Right kidney (tissue), 9 donors: ENCODE results near the gene SPNS1.
"Not testable (repeated sequence)": the region's sequence is repeated elsewhere in the genome, so short reads cannot be mapped to it uniquely, and the experiment has no call there.

Source experiments
- DNase-seq: peaks from one replicate; pipeline ENCODE4 v3.0.0-alpha.2; 2016
- long read RNA-seq, 8 donors: transcript quantifications; one replicate each; lab custom pipeline, GENCODE V29; 2026

The SPNS1 gene, protein sequence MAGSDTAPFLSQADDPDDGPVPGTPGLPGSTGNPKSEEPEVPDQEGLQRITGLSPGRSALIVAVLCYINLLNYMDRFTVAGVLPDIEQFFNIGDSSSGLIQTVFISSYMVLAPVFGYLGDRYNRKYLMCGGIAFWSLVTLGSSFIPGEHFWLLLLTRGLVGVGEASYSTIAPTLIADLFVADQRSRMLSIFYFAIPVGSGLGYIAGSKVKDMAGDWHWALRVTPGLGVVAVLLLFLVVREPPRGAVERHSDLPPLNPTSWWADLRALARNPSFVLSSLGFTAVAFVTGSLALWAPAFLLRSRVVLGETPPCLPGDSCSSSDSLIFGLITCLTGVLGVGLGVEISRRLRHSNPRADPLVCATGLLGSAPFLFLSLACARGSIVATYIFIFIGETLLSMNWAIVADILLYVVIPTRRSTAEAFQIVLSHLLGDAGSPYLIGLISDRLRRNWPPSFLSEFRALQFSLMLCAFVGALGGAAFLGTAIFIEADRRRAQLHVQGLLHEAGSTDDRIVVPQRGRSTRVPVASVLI
- long read RNA-seq, donor 1, transcript SPNS1-201 (12 exons, 2,208 nt) = major isoform, 10 of 13 reads
- long read RNA-seq, donor 1, partial matches to known transcripts = 0 of 13 reads
- long read RNA-seq, donor 1, other reads (novel, unspliced or antisense) = 0 of 13 reads
- long read RNA-seq, donor 2, transcript SPNS1-201 (12 exons, 2,208 nt) = major isoform, 6 of 11 reads
- long read RNA-seq, donor 2, partial matches to known transcripts = 0 of 11 reads
- long read RNA-seq, donor 2, other reads (novel, unspliced or antisense) = 0 of 11 reads
- long read RNA-seq, donor 3, transcript SPNS1-201 (12 exons, 2,208 nt) = major isoform, 5 of 11 reads
- long read RNA-seq, donor 3, partial matches to known transcripts = 5 of 11 reads
- long read RNA-seq, donor 3, other reads (novel, unspliced or antisense) = 0 of 11 reads
- long read RNA-seq, donor 4, transcript SPNS1-201 (12 exons, 2,208 nt) = major isoform, 9 of 11 reads
- long read RNA-seq, donor 4, partial matches to known transcripts = 0 of 11 reads
- long read RNA-seq, donor 4, other reads (novel, unspliced or antisense) = 0 of 11 reads
- long read RNA-seq, donor 5, transcript SPNS1-201 (12 exons, 2,208 nt) = major isoform, 13 of 20 reads
- long read RNA-seq, donor 5, partial matches to known transcripts = 0 of 20 reads
- long read RNA-seq, donor 5, other reads (novel, unspliced or antisense) = 0 of 20 reads
- long read RNA-seq, donor 6, transcript SPNS1-201 (12 exons, 2,208 nt) = major isoform, 8 of 22 reads
- long read RNA-seq, donor 6, partial matches to known transcripts = 10 of 22 reads
- long read RNA-seq, donor 6, other reads (novel, unspliced or antisense) = 0 of 22 reads
- long read RNA-seq, donor 7 = 0 reads
- long read RNA-seq, donor 8, transcript SPNS1-201 (12 exons, 2,208 nt) = major isoform, 9 of 10 reads
- long read RNA-seq, donor 8, partial matches to known transcripts = 0 of 10 reads
- long read RNA-seq, donor 8, other reads (novel, unspliced or antisense) = 0 of 10 reads

DNA sequence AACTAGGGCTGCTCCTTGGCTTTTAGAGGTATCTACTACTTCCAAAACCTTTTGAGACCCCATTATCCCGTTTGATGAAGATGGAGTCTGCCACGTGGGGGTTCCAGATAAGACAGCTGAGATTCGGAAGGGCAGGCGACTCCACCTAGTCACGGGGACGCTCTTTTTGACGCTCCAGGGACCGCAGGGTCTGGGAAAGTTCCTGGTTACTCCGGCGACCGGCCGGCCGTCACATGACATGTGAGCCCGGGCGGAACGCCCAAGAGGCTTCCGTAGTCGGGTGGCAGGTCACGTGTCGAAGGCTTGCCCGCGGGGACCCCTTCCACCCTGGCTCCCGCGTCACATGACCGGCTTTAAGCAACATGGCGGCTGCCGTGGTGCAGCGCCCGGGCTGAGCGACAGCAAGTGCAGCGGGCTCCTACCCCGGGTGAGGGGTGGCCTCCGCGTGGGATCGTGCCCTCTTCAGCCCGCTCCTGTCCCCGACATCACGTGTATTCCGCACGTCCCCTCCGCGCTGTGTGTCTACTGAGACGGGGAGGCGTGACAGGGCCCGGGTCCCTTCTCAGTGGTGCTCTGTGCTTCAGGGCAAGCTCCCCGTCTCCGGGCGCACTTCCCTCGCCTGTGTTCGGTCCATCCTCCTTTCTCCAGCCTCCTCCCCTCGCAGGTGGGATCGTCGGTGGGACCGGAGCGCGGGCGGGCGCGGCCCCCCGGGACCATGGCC, at the start of gene SPNS1:
TSS of gene SPNS1 (plus strand) at position 342 of the 721 bp plus-strand sequence. CDS start at position 716, 374 bp downstream.
- DNase-seq = peak; percentile 83

GRCh38 chr16:28925386-28926228, 49.0 kb upstream of the SPNS1 start:
- peak; percentile 98 for DNase-seq

GRCh38 chr16:28926284-28926683, 48.3 kb upstream of the SPNS1 start:
- not testable (repeated sequence) for DNase-seq

DNA sequence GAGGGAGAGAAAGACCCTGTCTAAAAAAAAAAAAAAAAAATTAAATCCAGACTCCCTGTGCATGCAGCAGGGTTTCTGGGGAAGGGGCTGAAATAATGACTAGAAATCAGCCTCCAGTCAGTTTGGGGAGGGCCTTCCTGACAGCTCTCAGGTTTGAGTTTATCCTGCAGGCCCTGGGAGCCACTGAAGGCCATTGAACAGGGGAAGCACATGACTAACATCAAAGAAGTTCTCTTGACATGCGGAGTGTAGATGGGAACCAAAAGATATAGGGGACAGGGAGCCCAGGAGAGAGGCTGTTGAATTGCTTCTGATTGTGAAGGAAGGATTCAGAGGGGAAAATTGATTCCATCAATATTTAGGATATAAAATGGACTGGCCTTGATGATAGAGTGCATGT, 46.8 kb upstream of the SPNS1 start:
- DNase-seq = no peak

GRCh38 chr16:28930203-28930602, 44.4 kb upstream of the SPNS1 start:
- DNase-seq = no peak

GRCh38 chr16:28930652-28931051, 43.9 kb upstream of the SPNS1 start:
- DNase-seq = no peak

GRCh38 chr16:28931801-28932225, 42.8 kb upstream of the SPNS1 start, which contains the start of gene CD19:
CD19 (plus strand) TSS chr16:28931971; CDS start chr16:28932001, 30 bp downstream.
- DNase-seq = no peak

DNA sequence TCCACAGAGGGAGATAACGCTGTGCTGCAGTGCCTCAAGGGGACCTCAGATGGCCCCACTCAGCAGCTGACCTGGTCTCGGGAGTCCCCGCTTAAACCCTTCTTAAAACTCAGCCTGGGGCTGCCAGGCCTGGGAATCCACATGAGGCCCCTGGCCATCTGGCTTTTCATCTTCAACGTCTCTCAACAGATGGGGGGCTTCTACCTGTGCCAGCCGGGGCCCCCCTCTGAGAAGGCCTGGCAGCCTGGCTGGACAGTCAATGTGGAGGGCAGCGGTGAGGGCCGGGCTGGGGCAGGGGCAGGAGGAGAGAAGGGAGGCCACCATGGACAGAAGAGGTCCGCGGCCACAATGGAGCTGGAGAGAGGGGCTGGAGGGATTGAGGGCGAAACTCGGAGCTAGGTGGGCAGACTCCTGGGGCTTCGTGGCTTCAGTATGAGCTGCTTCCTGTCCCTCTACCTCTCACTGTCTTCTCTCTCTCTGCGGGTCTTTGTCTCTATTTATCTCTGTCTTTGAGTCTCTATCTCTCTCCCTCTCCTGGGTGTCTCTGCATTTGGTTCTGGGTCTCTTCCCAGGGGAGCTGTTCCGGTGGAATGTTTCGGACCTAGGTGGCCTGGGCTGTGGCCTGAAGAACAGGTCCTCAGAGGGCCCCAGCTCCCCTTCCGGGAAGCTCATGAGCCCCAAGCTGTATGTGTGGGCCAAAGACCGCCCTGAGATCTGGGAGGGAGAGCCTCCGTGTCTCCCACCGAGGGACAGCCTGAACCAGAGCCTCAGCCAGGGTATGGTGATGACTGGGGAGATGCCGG, 42.0 kb upstream of the SPNS1 start:
- DNase-seq = no peak

DNA sequence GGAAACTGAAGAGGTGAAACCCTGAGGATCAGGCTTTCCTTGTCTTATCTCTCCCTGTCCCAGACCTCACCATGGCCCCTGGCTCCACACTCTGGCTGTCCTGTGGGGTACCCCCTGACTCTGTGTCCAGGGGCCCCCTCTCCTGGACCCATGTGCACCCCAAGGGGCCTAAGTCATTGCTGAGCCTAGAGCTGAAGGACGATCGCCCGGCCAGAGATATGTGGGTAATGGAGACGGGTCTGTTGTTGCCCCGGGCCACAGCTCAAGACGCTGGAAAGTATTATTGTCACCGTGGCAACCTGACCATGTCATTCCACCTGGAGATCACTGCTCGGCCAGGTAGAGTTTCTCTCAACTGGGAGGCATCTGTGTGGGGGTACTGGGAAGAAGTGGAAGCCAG, 41.4 kb upstream of the SPNS1 start:
- no peak for DNase-seq

DNA sequence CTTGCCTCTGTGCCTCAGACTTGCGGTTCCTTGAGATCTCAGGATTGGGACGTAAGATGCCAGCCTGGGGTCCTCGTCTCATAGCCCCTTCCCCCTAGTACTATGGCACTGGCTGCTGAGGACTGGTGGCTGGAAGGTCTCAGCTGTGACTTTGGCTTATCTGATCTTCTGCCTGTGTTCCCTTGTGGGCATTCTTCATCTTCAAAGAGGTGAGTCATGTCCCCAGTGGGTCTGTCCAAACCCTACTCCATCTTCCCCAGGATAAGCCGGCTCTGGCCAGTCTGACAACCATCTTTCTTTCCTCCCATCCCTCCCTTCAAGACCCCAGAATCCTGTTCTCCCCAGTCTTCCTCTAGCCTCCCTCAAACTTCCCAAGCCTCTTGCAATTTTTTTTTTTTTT, 39.2 kb upstream of the SPNS1 start:
- no peak for DNase-seq

- peak; percentile 50 for DNase-seq
Observed at GRCh38 chr16:28935924-28936783, 38.4 kb upstream of the SPNS1 start.

DNA sequence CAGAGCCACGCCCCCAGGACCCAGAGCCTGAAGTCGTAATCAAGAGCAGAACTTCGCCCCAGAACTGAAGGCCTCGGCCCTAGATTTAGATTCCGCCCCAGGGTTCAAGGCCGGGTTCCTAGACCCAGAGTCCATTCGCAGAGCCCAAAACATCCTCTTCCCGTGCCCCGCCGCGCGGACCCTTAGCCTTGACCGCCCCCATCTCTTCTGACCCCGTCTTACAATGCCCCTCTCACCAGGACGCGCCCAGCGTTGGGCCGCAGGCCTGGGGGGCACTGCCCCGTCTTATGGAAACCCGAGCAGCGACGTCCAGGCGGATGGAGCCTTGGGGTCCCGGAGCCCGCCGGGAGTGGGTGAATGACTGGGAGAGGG, 37.8 kb upstream of the SPNS1 start:
- no peak for DNase-seq

- DNase-seq = no peak
Observed at GRCh38 chr16:28937222-28937876, 37.2 kb upstream of the SPNS1 start.

- DNase-seq = no peak
Observed at GRCh38 chr16:28938721-28939120, 35.9 kb upstream of the SPNS1 start.

DNA sequence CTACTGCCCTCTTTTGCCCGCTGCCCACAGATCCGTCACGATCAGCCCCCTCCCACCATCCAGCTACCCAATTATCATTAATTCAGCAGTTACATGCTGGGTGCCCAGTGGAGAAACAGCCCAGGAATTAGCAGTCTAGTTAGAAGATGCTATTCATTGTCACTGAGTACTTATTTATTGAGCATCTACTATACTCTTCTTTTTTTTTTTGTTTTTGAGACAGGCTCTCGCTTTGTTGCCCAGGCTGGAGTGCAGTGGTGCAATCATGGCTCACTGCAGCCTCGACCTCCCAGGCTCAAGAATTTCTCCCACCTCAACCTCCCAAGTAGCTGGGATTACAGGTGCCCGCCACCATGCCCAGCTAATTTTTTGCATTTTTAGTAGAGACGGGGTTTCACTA, 34.8 kb upstream of the SPNS1 start:
- not testable (repeated sequence) for DNase-seq

DNA sequence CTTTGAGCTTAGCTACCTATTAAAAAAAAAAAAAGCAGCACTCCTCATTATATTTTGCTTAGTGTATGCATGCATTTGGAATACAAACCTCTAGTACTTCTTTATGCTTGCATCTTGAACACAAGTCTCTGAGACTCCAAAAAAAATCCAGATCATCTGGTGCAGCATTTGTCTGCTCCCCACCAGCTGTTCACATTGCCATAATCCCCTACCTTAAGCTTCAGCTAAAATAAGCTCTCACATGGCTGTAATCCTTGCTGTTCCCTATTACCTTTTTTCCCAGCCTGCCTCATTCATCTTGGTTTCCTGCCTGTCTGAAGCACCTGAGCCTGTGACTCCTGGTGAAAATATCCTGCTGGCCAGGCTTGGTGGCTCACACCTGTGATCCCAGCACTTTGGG, 31.3 kb upstream of the SPNS1 start:
- no peak for DNase-seq

GRCh38 chr16:28946681-28947080, 27.9 kb upstream of the SPNS1 start:
- no peak for DNase-seq
